Neuronal stem cell (in vitro differentiated cells): ENCODE data around the gene BHMT.

ENCODE experiments used
- DNase-seq: peaks from one replicate; pipeline ENCODE4 v3.0.0-alpha.2; 2013; ENCODE audit warnings: low spot score
- H2AFZ ChIP-seq: one replicate; pipeline ENCODE4 v1.6.1; 2013; ENCODE audit warnings: mild to moderate bottlenecking, low read length, inconsistent platforms
- H2AK5ac ChIP-seq: 2 replicates; pipeline ENCODE4 v1.6.1; 2013; ENCODE audit warnings: low read depth, mild to moderate bottlenecking, inconsistent platforms, low read length, moderate library complexity, mixed read lengths
- H2BK120ac ChIP-seq: 2 replicates; pipeline ENCODE4 v1.6.1; 2013; ENCODE audit warnings: low read depth, mild to moderate bottlenecking, inconsistent platforms, low read length, moderate library complexity, mixed read lengths
- H2BK12ac ChIP-seq: one replicate; pipeline ENCODE4 v1.6.1; 2013; ENCODE audit warnings: low read length, inconsistent platforms
- H2BK15ac ChIP-seq: 2 replicates; pipeline ENCODE4 v1.6.1; 2013; ENCODE audit warnings: mild to moderate bottlenecking, low read length, inconsistent platforms, mixed read lengths
- H2BK5ac ChIP-seq: one replicate; pipeline ENCODE4 v1.6.1; 2013; ENCODE audit warnings: inconsistent platforms, mild to moderate bottlenecking, low read length, moderate library complexity
- H3K14ac ChIP-seq: one replicate; pipeline ENCODE4 v1.6.1; 2013; ENCODE audit warnings: low read length, inconsistent platforms
- H3K18ac ChIP-seq: 2 replicates; pipeline ENCODE4 v1.6.1; 2013; ENCODE audit warnings: low read length, inconsistent platforms
- H3K23ac ChIP-seq: 2 replicates; pipeline ENCODE4 v1.6.1; 2013; ENCODE audit warnings: low read depth, mild to moderate bottlenecking, mixed read lengths, low read length, inconsistent platforms; ENCODE audit not compliant: poor library complexity
- H3K27ac ChIP-seq: replicated peaks from 3 replicates; pipeline ENCODE4 v1.5.1; 2013; ENCODE audit warnings: low read length, inconsistent platforms
- H3K27me3 ChIP-seq, 3 experiments: 2 replicates each; pipeline ENCODE4 v1.6.1; 2013; ENCODE audit warnings: low read length in 3 of 3, mild to moderate bottlenecking in 2 of 3, inconsistent platforms in 1 of 3, low read depth in 1 of 3, mixed read lengths in 1 of 3, moderate library complexity in 1 of 3; ENCODE audit not compliant: control insufficient read depth in 3 of 3, insufficient read depth in 3 of 3
- H3K36me3 ChIP-seq, 2 donors: replicated peaks in 1 of 2; 2 replicates each; pipeline ENCODE4 v1.6.1; 2013; ENCODE audit warnings: low read length in 2 of 2; ENCODE audit not compliant: control insufficient read depth in 2 of 2, insufficient read depth in 2 of 2
- H3K4ac ChIP-seq: 2 replicates; pipeline ENCODE4 v1.6.1; 2013; ENCODE audit warnings: inconsistent platforms, mild to moderate bottlenecking, low read length, moderate library complexity
- H3K4me1 ChIP-seq, 2 donors: 1 replicate in 1 of 2; 2 replicates in 1 of 2; pipeline ENCODE4 v1.6.1; 2013; ENCODE audit warnings: low read length in 2 of 2, low read depth in 1 of 2; ENCODE audit not compliant: control insufficient read depth in 2 of 2, insufficient read depth in 1 of 2
- H3K4me2 ChIP-seq: one replicate; pipeline ENCODE4 v1.6.1; 2013; ENCODE audit warnings: mild to moderate bottlenecking, low read length, inconsistent platforms; ENCODE audit not compliant: insufficient read depth, poor library complexity, severe bottlenecking
- H3K4me3 ChIP-seq, 2 donors: 2 replicates each; pipeline ENCODE4 v1.5.1; 2013; ENCODE audit warnings: low read length in 2 of 2, mild to moderate bottlenecking in 2 of 2, inconsistent platforms in 1 of 2, moderate library complexity in 1 of 2
- H3K79me1 ChIP-seq: one replicate; pipeline ENCODE4 v1.6.1; 2013; ENCODE audit warnings: low read depth, mild to moderate bottlenecking, inconsistent platforms, low read length, moderate library complexity
- H3K9ac ChIP-seq: one replicate; pipeline ENCODE4 v1.6.1; 2013; ENCODE audit warnings: mild to moderate bottlenecking, low read depth, low read length, inconsistent platforms; ENCODE audit not compliant: poor library complexity
- H3K9me3 ChIP-seq, 2 donors: replicated peaks in 1 of 2; 2 replicates each; pipeline versions ENCODE3 to v1.6.1; 2013; ENCODE audit warnings: low read length in 2 of 2, mild to moderate bottlenecking in 2 of 2, inconsistent platforms in 1 of 2, low read depth in 1 of 2, mixed read lengths in 1 of 2, moderate library complexity in 1 of 2; ENCODE audit not compliant: control insufficient read depth in 2 of 2, insufficient read depth in 1 of 2
- H4K8ac ChIP-seq: one replicate; pipeline ENCODE4 v1.6.1; 2013; ENCODE audit warnings: low read depth, mild to moderate bottlenecking, inconsistent platforms, low read length, moderate library complexity
- H4K91ac ChIP-seq: one replicate; pipeline ENCODE4 v1.6.1; 2013; ENCODE audit warnings: low read length, low read depth, mild to moderate bottlenecking, inconsistent platforms; ENCODE audit not compliant: poor library complexity
- WGBS, 2 donors: extraction: QIAGEN DNeasy Blood & Tissue Kit; methylation state at CpG; one replicate each; pipeline ENCODE4 v1.1.7; 2013; ENCODE audit warnings: missing lambda C conversion rate in 2 of 2, mixed read lengths in 1 of 2; ENCODE audit not compliant: insufficient read length in 2 of 2, insufficient replicate concordance in 1 of 2; ENCODE audit errors: extremely low coverage in 2 of 2; 5-methylcytosine and 5-hydroxymethylcytosine counted together

BHMT gene

DNA sequence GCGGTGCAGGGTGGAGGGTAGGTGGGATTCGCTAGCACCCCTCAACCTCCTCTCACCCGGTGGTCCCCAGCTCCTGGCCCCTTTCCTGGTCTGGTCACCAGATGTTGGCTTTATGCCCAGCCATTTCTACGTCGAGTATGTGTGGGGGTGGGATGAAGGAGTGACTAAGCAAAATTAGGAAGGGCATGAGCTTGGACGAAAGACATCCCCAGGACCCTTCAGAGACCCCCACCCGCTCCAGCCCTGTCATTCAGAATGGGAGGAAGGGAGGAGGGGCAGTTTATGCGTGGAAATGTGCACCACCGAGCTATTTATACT, 41.3 kb upstream of the BHMT start:
- H2BK12ac ChIP-seq, result no peak overlapping the region
- H3K4me1 ChIP-seq, result no peaks in the 10 kb centered on the region
- H3K79me1 ChIP-seq, result no peaks in the 10 kb centered on the region
- WGBS, 2 donors, result no CpG with 5 or more reads among the region's 9 CpGs
- no peak overlapping the region for H3K9ac ChIP-seq
- peak overlapping the region in 1 of 2 donors; percentile 29 for H3K4me3 ChIP-seq
- no peak overlapping the region for H3K4ac ChIP-seq
- no peak overlapping the region for H4K8ac ChIP-seq
- H2AFZ ChIP-seq, result no peak overlapping the region
- no peak overlapping the region for H2BK120ac ChIP-seq
- no peaks in the 10 kb centered on the region for H3K27me3 ChIP-seq
- H3K9me3 ChIP-seq, result peaks cover 0 to 7% of the 10 kb centered on the region in 2 donors
- H2AK5ac ChIP-seq, result no peak overlapping the region
- no peak overlapping the region for H3K14ac ChIP-seq
- H4K91ac ChIP-seq, result no peak overlapping the region
- peak overlapping the region; percentile 77 for H3K18ac ChIP-seq
- H3K36me3 ChIP-seq, result no peaks in the 10 kb centered on the region
- peak overlapping the region; percentile 81 for H3K23ac ChIP-seq
- H2BK15ac ChIP-seq, result no peak overlapping the region
- no peak overlapping the region for H3K27ac ChIP-seq
- DNase-seq, result no peak
- H3K4me2 ChIP-seq, result no peak overlapping the region
- H2BK5ac ChIP-seq, result peak overlapping the region; percentile 20

DNA sequence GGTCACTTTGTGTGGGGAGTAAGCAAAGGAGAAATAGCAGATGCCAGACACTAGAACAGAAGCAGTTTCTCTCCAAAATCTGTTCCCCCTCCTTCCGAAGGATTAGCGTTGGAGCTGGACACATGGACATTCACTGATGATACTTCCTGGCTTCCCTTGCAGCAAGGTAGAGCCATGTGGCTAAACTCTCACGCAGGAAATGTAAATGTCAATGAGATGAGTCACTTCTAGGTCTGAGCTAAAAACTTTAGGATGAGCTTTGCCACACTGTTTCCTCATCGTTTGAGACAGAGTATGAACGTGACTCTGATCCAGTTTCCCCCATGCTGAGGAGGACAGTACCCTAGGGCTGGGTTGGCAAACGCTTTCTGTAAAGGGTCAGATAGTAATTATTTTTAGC, 37.0 kb upstream of the BHMT start:
- H3K14ac ChIP-seq, result no peak overlapping the region
- H2AFZ ChIP-seq, result no peak overlapping the region
- no peak overlapping the region for H3K23ac ChIP-seq
- peaks cover 0 to 7% of the 10 kb centered on the region in 2 donors for H3K9me3 ChIP-seq
- H2BK15ac ChIP-seq, result no peak overlapping the region
- H2AK5ac ChIP-seq, result no peak overlapping the region
- H3K9ac ChIP-seq, result no peak overlapping the region
- H3K79me1 ChIP-seq, result no peaks in the 10 kb centered on the region
- no peak overlapping the region for H4K91ac ChIP-seq
- no peak overlapping the region for H4K8ac ChIP-seq
- WGBS, 2 donors, result no CpG with 5 or more reads among the region's 6 CpGs
- H2BK5ac ChIP-seq, result no peak overlapping the region
- H3K4me3 ChIP-seq, result no peak overlapping the region
- no peak for DNase-seq
- H3K27me3 ChIP-seq, result peaks cover 0 to 3% (median 0%) of the 10 kb centered on the region in 3 experiments
- H3K27ac ChIP-seq, result no peak overlapping the region
- no peak overlapping the region for H3K4me2 ChIP-seq
- H2BK120ac ChIP-seq, result no peak overlapping the region
- H2BK12ac ChIP-seq, result no peak overlapping the region
- H3K18ac ChIP-seq, result no peak overlapping the region
- H3K4ac ChIP-seq, result no peak overlapping the region
- H3K36me3 ChIP-seq, result no peaks in the 10 kb centered on the region
- H3K4me1 ChIP-seq, result no peaks in the 10 kb centered on the region

DNA sequence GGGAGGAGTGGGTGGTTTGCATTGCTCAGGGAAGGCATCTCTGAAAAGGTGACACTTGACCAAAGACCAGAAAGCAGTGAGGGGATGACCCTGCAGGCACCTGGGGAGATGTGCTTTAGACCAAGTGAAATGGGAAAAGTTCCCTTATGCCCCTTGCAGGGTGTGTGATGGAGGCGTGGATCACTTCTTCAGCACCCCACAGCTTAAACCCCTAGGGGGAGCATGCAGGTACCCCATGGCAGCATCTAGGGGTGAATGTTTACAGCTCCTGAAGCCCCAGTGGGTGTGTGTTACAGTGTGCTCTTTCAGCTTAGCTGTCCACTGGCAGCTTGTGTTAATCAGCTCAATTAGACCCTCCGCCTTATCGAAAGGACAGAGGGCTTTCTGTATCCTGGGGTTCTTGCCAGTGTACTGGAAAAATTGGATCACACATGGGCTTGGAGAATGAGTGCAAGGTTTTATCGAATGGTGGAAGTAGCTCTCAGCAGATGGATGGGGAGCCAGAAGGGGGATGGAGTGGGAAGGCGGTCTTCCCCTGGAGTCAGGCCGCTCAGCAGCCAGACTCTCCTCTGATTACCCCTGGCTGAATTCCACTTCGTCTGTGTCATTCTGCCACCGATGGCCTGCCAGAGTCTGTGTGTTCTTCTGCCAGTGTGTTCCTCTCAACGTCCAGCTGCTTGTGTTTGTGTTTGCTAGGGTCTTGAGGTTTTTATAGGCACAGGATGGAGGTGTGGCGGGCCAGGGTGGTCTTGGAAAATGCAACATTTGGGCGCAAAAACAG, 35.8 kb upstream of the BHMT start:
- H3K79me1 ChIP-seq, result no peaks in the 10 kb centered on the region
- H3K27ac ChIP-seq, result no peak overlapping the region
- no peak overlapping the region for H2BK5ac ChIP-seq
- H2AK5ac ChIP-seq, result no peak overlapping the region
- H3K4me2 ChIP-seq, result no peak overlapping the region
- no peak for DNase-seq
- H4K91ac ChIP-seq, result no peak overlapping the region
- H3K23ac ChIP-seq, result no peak overlapping the region
- H2BK120ac ChIP-seq, result no peak overlapping the region
- H3K27me3 ChIP-seq, result peaks cover 0 to 3% (median 0%) of the 10 kb centered on the region in 3 experiments
- no peak overlapping the region for H4K8ac ChIP-seq
- WGBS, 2 donors, result no CpG with 5 or more reads among the region's 11 CpGs
- no peak overlapping the region for H3K9ac ChIP-seq
- H2BK12ac ChIP-seq, result no peak overlapping the region
- peaks cover 0 to 3% of the 10 kb centered on the region in 2 donors for H3K9me3 ChIP-seq
- no peak overlapping the region for H2BK15ac ChIP-seq
- no peak overlapping the region for H3K4ac ChIP-seq
- no peak overlapping the region for H3K18ac ChIP-seq
- H3K36me3 ChIP-seq, result no peaks in the 10 kb centered on the region
- H3K4me1 ChIP-seq, result no peaks in the 10 kb centered on the region
- H3K14ac ChIP-seq, result no peak overlapping the region
- no peak overlapping the region for H2AFZ ChIP-seq
- H3K4me3 ChIP-seq, result peak overlapping the region in 1 of 2 donors; percentile 32

DNA sequence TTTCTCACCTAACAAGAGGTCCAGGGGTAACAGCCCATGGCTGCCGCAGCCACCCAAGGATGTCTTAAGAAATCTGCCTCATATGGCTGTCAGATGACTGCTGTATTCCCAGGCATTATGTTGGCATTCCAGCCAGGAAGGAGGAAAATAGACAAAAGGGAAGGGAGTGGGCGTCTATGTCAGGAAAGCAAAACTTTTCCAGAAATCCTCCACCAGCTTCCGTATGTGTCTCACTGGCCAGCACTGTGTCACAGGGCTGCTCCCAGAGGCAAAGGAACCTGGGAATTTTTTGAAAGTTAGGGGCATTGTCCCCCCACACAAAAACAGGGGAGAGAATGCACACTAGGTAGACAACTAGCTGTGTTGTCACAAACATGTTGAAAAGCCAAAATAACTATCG, 34.8 kb upstream of the BHMT start:
- Histone ChIP-seq H3K79me1 (no peaks in the 10 kb centered on the region), H3K9ac (no peak overlapping the region), H3K27ac (no peak overlapping the region), H3K4me2 (no peak overlapping the region), H3K4me1 (no peaks in the 10 kb centered on the region), H3K23ac (no peak overlapping the region), H3K27me3 (peaks cover 0 to 3% (median 0%) of the 10 kb centered on the region in 3 experiments), H2BK12ac (no peak overlapping the region), H2AK5ac (no peak overlapping the region), H4K91ac (no peak overlapping the region), H3K36me3 (no peaks in the 10 kb centered on the region), H2BK5ac (no peak overlapping the region), H3K9me3 (peaks cover 0 to 3% of the 10 kb centered on the region in 2 donors), H3K18ac (no peak overlapping the region), H2AFZ (no peak overlapping the region), H2BK15ac (no peak overlapping the region), H3K4me3 (no peak overlapping the region), H3K4ac (no peak overlapping the region), H3K14ac (no peak overlapping the region), H4K8ac (no peak overlapping the region), H2BK120ac (no peak overlapping the region)
- DNase-seq, result no peak
- whole genome bisulfite sequencing, 2 donors, result no CpG with 5 or more reads among the region's 4 CpGs
